Stimulated activated naive CD4-positive, alpha-beta T cell treated with Interleukin-2 at 50 U/mL for 16 hours (primary cell): Measurements from ENCODE around the gene P2RY8.
A peak's percentile ranks its signal among the peaks of the same experiment; 100 is the strongest.
"Not testable (repeated sequence)": the region's sequence is repeated elsewhere in the genome, so short reads cannot be mapped to it uniquely, and the experiment has no call there.

Source experiments
- DNase-seq: peaks from one replicate; lab custom pipeline; 2025; lab: John Stamatoyannopoulos, UW

The P2RY8 gene

GRCh38 chrX:1520350-1520749 lies 16.6 kb downstream of the P2RY8 start:
- DNase-seq = no peak

GRCh38 chrX:1519022-1519497 lies 17.9 kb downstream of the P2RY8 start:
- no peak for DNase-seq

GRCh38 chrX:1518512-1518911 lies 18.5 kb downstream of the P2RY8 start:
- DNase-seq = no peak

- DNase-seq = no peak
These were observed 20.3 kb downstream of the P2RY8 start for GRCh38 chrX:1516596-1517104.

- DNase-seq = no peak
These were observed 25.2 kb downstream of the P2RY8 start for GRCh38 chrX:1511829-1512228.

GRCh38 chrX:1511150-1511549 lies 25.8 kb downstream of the P2RY8 start:
- DNase-seq = no peak

GRCh38 chrX:1507511-1508463 lies 29.2 kb downstream of the P2RY8 start:
- no peak for DNase-seq

- DNase-seq = no peak
These were observed 30.1 kb downstream of the P2RY8 start for GRCh38 chrX:1506916-1507315.

GRCh38 chrX:1502853-1503252 lies 34.1 kb downstream of the P2RY8 start:
- no peak for DNase-seq

GRCh38 chrX:1502241-1502640 lies 34.7 kb downstream of the P2RY8 start:
- no peak for DNase-seq

- DNase-seq = peak; percentile 6
These were observed 36.0 kb downstream of the P2RY8 start for GRCh38 chrX:1500701-1501624.

- DNase-seq = no peak
These were observed 40.9 kb downstream of the P2RY8 start for GRCh38 chrX:1496076-1496475.

- DNase-seq = no peak
These were observed 43.0 kb downstream of the P2RY8 start for GRCh38 chrX:1493877-1494510.

- no peak for DNase-seq
These were observed 43.6 kb downstream of the P2RY8 start for GRCh38 chrX:1493412-1493811.

- no peak for DNase-seq
These were observed 44.5 kb downstream of the P2RY8 start for GRCh38 chrX:1492421-1493012.

GRCh38 chrX:1491851-1492349 lies 45.1 kb downstream of the P2RY8 start:
- no peak for DNase-seq

- not testable (repeated sequence) for DNase-seq
These were observed 45.7 kb downstream of the P2RY8 start for GRCh38 chrX:1491248-1491647.

GRCh38 chrX:1490723-1491122 lies 46.3 kb downstream of the P2RY8 start:
- DNase-seq = not testable (repeated sequence)

- DNase-seq = not testable (repeated sequence)
These were observed 47.6 kb downstream of the P2RY8 start for GRCh38 chrX:1489354-1489753.

GRCh38 chrX:1488745-1489144 lies 48.2 kb downstream of the P2RY8 start:
- no peak for DNase-seq

GRCh38 chrX:1488141-1488540 lies 48.8 kb downstream of the P2RY8 start:
- no peak for DNase-seq
